Effector memory CD4-positive, alpha-beta T cell (primary cell): ENCODE measurements around the gene ZCCHC9.
A peak's percentile ranks its signal among the peaks of the same experiment; 100 is the strongest.
"Not testable (repeated sequence)": the region's sequence is repeated elsewhere in the genome, so short reads cannot be mapped to it uniquely, and the experiment has no call there.

ENCODE experiments used
- DNase-seq, 3 donors: peaks; one replicate each; pipeline ENCODE4 v3.0.0-alpha.2; 2020
- H3K27ac ChIP-seq: 2 replicates; pipeline ENCODE4 v1.7.0; 2013; ENCODE audit warnings: mild to moderate bottlenecking, low read length, moderate library complexity; ENCODE audit not compliant: insufficient read depth, poor library complexity, severe bottlenecking
- H3K27me3 ChIP-seq: replicated peaks from 2 replicates; pipeline ENCODE4 v1.7.0; 2013; ENCODE audit warnings: mild to moderate bottlenecking, low read length; ENCODE audit not compliant: insufficient read depth, control insufficient read depth, poor library complexity, severe bottlenecking
- H3K36me3 ChIP-seq: 2 replicates; pipeline ENCODE4 v1.7.0; 2013; ENCODE audit warnings: mild to moderate bottlenecking, low read length, moderate library complexity; ENCODE audit not compliant: control insufficient read depth, insufficient read depth
- H3K4me1 ChIP-seq: 2 replicates; pipeline ENCODE4 v1.7.0; 2013; ENCODE audit warnings: low read length, mild to moderate bottlenecking; ENCODE audit not compliant: control insufficient read depth, insufficient read depth, poor library complexity, severe bottlenecking
- H3K4me3 ChIP-seq: 2 replicates; pipeline ENCODE4 v1.7.0; 2013; ENCODE audit warnings: low read length, low read depth, mild to moderate bottlenecking; ENCODE audit not compliant: insufficient read depth, poor library complexity, severe bottlenecking
- H3K9me3 ChIP-seq: 2 replicates; pipeline ENCODE4 v1.7.0; 2013; ENCODE audit warnings: mild to moderate bottlenecking, low read length, moderate library complexity; ENCODE audit not compliant: control insufficient read depth
- total RNA-seq, 3 donors: gene quantifications; one replicate each; lab custom pipeline; 2026; lab: John Stamatoyannopoulos, UW

ZCCHC9 gene, protein sequence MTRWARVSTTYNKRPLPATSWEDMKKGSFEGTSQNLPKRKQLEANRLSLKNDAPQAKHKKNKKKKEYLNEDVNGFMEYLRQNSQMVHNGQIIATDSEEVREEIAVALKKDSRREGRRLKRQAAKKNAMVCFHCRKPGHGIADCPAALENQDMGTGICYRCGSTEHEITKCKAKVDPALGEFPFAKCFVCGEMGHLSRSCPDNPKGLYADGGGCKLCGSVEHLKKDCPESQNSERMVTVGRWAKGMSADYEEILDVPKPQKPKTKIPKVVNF
- 14.4 to 19.4 (median 15.3) reads per million in 3 donors for total RNA-seq

DNA sequence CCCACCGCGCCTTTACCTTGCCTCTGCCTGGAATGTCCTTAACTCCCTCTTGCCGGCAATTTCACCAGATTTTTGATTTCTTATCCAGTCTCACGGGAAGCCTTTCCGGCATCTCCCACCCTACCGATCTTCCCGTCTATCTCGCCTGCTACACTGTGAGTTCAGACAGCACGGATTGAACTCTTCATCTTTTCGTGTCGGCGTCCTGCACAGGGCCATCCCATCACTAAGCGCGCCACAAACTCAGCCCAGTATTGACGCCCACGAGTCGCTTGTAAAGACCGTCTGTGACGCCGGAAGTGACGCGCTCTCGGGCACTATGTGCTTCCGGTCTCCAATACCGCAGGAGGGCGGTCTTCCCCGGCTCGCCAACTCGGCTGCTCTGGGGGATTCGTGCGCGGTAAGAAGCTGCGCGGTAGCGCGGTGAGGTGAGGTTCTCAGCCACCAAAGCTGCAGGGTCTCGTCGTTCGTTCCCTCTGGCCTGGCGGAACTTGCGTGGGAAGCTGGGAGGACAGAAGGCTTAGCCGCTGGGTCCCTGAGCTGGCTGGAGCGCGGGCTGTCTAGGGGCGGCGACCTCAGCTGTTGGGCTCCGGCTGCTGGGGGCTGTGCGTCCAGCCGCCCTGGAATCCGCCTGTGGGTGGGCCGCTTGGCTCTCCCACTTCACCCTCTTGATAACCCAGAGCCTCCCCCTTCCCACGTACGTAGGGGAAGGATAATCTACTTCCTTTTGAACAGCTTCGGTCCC, at the start of gene ZCCHC9:
ZCCHC9 (plus strand) TSS at position 317 of the 745 bp plus-strand sequence. CDS start 3,171 bp downstream, outside the sequence.
- peaks cover 20% of the 10 kb centered on the region for H3K4me1 ChIP-seq
- H3K27me3 ChIP-seq, result no peaks in the 10 kb centered on the region
- no peaks in the 10 kb centered on the region for H3K9me3 ChIP-seq
- H3K4me3 ChIP-seq, result peak within 1 kb of the TSS; percentile 97
- peak within 1 kb of the TSS; percentile 78 for H3K27ac ChIP-seq
- DNase-seq, result peak; percentile 83 to 87 (median 86)
- H3K36me3 ChIP-seq, result peaks cover 4% of the 10 kb centered on the region

DNA sequence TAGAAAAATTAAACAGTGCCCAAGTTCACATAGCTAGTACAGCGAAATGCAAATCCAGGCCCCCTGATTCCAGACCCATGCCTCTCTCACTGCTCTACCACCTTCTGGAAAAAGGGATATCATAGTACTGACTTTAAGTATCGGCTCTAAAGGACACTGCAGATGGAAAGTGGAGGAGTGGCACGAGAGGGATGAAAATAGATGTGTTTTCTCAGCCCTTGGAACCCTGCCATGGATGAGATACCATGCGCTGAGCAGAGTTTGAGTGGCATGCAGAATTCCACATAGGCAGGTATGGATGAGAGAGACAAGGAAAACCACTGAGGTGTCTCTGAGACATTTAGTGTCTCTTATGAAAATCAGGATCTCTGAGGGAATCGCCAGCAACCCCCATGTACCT, 49.5 kb upstream of the ZCCHC9 start:
- Histone ChIP-seq H3K27ac (no peak overlapping the region), H3K36me3 (peaks cover 4% of the 10 kb centered on the region), H3K9me3 (no peaks in the 10 kb centered on the region), H3K4me1 (no peaks in the 10 kb centered on the region), H3K27me3 (no peaks in the 10 kb centered on the region), H3K4me3 (no peak overlapping the region)
- DNase-seq, result no peak

DNA sequence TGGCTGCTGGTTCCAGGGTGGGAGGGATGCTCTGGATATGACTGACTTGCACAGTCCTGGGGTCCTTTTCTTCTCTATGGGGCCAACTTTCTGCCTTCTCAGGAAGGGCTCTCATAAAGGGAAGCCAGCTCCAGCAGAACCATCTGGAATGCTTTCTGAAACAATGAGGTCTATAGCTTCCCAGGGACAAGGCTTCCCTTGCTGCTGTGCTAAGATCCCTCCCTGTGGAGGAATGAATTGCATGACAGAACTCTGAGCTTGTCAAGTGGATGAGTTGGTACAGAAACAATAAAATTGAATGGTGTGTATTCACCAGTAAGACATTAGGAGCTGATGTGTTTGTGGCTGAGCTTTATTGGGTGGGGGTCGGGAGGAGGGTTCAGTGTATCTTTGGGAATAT, 48.5 kb upstream of the ZCCHC9 start:
- Histone ChIP-seq H3K36me3 (peaks cover 4% of the 10 kb centered on the region), H3K27ac (no peak overlapping the region), H3K4me3 (no peak overlapping the region), H3K27me3 (no peaks in the 10 kb centered on the region), H3K4me1 (no peaks in the 10 kb centered on the region), H3K9me3 (no peaks in the 10 kb centered on the region)
- DNase-seq, result no peak

- no peaks in the 10 kb centered on the region for H3K9me3 ChIP-seq
- no peak for DNase-seq
- H3K27ac ChIP-seq, result no peak overlapping the region
- peaks cover 4% of the 10 kb centered on the region for H3K36me3 ChIP-seq
- H3K4me1 ChIP-seq, result no peaks in the 10 kb centered on the region
- no peak overlapping the region for H3K4me3 ChIP-seq
- no peaks in the 10 kb centered on the region for H3K27me3 ChIP-seq
Measured at GRCh38 chr5:81253875-81254274, 47.5 kb upstream of the ZCCHC9 start.

DNA sequence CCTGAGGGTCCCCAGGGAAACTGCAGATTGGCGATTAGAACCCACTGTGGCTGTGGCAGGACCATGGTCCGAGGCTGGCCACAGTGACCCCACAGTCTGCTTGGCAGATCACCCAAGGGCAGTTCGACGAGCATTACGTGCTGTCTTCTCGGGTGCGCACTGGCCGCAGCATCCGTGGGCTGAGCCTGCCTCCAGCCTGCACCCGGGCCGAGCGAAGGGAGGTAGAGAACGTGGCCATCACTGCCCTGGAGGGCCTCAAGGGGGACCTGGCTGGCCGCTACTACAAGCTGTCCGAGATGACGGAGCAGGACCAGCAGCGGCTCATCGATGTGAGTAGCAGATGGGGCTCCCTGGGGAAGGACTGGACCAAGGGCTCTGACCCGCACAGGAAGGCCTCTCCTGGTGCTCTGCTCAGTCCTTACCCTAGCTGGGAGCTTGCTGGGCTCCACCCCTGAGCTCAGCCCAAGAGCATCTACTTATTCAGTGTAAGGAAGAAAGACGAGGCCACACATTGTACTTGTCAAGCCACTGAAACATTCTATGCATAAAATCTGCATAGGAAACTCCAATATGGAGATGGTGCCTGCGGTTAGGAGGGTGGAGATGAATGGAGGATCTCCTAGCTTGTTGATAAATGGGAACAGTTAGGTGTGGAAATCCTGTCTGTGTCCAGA, 46.4 kb upstream of the ZCCHC9 start:
- Histone ChIP-seq H3K4me3 (no peak overlapping the region), H3K36me3 (peaks cover 4% of the 10 kb centered on the region), H3K27me3 (no peaks in the 10 kb centered on the region), H3K4me1 (no peaks in the 10 kb centered on the region), H3K27ac (no peak overlapping the region), H3K9me3 (no peaks in the 10 kb centered on the region)
- DNase-seq, result no peak

DNA sequence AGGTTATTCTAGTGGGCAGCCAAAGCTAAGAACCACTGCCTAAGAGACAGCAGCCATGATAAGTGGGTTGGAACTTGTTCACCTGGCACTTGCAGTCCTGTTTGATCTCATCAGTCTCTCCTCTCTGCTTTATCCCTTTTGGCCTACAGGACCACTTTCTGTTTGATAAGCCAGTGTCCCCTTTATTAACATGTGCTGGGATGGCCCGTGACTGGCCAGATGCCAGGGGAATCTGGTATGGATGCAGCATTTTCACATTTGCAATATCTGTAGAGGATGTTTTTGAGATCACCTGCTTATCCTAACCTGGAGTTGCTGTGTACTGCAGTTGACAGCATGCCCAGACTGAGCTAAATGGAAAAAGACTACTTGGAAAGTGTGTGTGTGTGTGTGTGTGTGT, 44.6 kb upstream of the ZCCHC9 start:
- no peaks in the 10 kb centered on the region for H3K27me3 ChIP-seq
- no peak overlapping the region for H3K27ac ChIP-seq
- no peak for DNase-seq
- no peak overlapping the region for H3K4me3 ChIP-seq
- H3K36me3 ChIP-seq, result peaks cover 4% of the 10 kb centered on the region
- H3K9me3 ChIP-seq, result no peaks in the 10 kb centered on the region
- H3K4me1 ChIP-seq, result no peaks in the 10 kb centered on the region

- H3K4me3 ChIP-seq, H3K9me3 ChIP-seq, H3K36me3 ChIP-seq, DNase-seq, H3K27ac ChIP-seq, H3K4me1 ChIP-seq, H3K27me3 ChIP-seq: not testable (repeated sequence)
Measured at GRCh38 chr5:81262796-81263195, 38.6 kb upstream of the ZCCHC9 start.

GRCh38 chr5:81265101-81265500, 36.3 kb upstream of the ZCCHC9 start:
- no peak for DNase-seq
- Histone ChIP-seq H3K9me3 (no peaks in the 10 kb centered on the region), H3K4me1 (no peaks in the 10 kb centered on the region), H3K4me3 (no peak overlapping the region), H3K27ac (no peak overlapping the region), H3K27me3 (no peaks in the 10 kb centered on the region), H3K36me3 (no peaks in the 10 kb centered on the region)

DNA sequence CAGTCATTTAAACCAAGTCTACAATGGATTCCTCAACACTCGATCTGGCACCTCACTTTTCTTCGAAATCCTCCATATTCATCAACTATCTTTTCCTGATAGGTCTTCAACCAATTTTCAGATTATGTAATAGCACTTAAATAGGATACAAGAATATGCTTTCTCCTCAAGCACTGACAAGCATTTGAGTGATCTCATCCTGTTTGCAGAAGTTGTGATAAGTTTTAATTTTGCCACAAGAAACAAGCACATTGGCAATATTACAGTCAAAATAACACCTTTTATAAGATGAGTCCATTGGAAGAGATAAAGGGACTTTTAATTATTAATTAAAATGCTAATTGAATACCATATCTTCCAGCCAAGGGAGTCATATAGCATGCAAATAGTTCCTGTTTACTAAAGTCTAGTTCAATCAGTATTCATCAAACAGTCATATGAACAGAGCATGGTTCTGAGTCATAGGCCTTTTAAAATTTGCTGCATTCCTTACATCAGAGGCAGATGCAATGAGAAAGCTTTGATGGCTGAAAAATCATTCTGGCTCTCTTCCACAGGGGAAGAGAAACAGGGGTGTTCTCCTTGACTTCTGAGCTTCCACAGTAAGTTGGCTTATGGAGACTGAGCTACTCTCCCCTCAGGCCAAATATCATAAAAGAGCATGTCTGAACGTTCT, 32.7 kb upstream of the ZCCHC9 start:
- no peak overlapping the region for H3K27ac ChIP-seq
- no peak for DNase-seq
- H3K9me3 ChIP-seq, result no peaks in the 10 kb centered on the region

More for the DNA sequence above, 32.7 kb upstream of the ZCCHC9 start:
- Histone ChIP-seq H3K27me3 (no peaks in the 10 kb centered on the region), H3K4me3 (no peak overlapping the region), H3K4me1 (no peaks in the 10 kb centered on the region), H3K36me3 (no peaks in the 10 kb centered on the region)
